H9 (cell line): ENCODE measurements around the gene CRYBG2. TPM values are rescaled to one million over a fixed set of nuclear protein-coding genes. Genes with fewer than 3 reads are reported as not detected.

ENCODE experiments used
- DNase-seq: peaks from one replicate; pipeline ENCODE4 v3.0.0-alpha.2; 2017
- H2AFZ ChIP-seq: one replicate; pipeline ENCODE4 v1.6.1; 2013; ENCODE audit warnings: mild to moderate bottlenecking, low read length, control low read depth, moderate library complexity
- H2AK5ac ChIP-seq: 2 replicates; pipeline ENCODE4 v1.6.1; 2013; ENCODE audit warnings: low read length, control low read depth, mixed read lengths; ENCODE audit not compliant: insufficient read length
- H2BK120ac ChIP-seq: one replicate; pipeline ENCODE4 v1.6.1; 2013; ENCODE audit warnings: low read depth, mild to moderate bottlenecking, low read length, control low read depth, inconsistent platforms; ENCODE audit not compliant: poor library complexity, severe bottlenecking
- H2BK12ac ChIP-seq: 2 replicates; pipeline ENCODE4 v1.6.1; 2013; ENCODE audit warnings: low read length, control low read depth, mixed read lengths, low read depth; ENCODE audit not compliant: insufficient read length
- H2BK15ac ChIP-seq: 2 replicates; pipeline ENCODE4 v1.6.1; 2013; ENCODE audit warnings: low read depth, low read length, control low read depth
- H2BK20ac ChIP-seq: one replicate; pipeline ENCODE4 v1.6.1; 2013; ENCODE audit warnings: low read depth, mild to moderate bottlenecking, low read length, control low read depth, inconsistent platforms; ENCODE audit not compliant: poor library complexity, severe bottlenecking
- H2BK5ac ChIP-seq: 2 replicates; pipeline ENCODE4 v1.6.1; 2013; ENCODE audit warnings: low read length, control low read depth, mixed read lengths; ENCODE audit not compliant: insufficient read length
- H3K14ac ChIP-seq: 2 replicates; pipeline ENCODE4 v1.6.1; 2013; ENCODE audit warnings: low read length, control low read depth; ENCODE audit not compliant: insufficient read depth
- H3K18ac ChIP-seq: 2 replicates; pipeline ENCODE4 v1.6.1; 2013; ENCODE audit warnings: low read depth, mild to moderate bottlenecking, mixed read lengths, low read length, control low read depth; ENCODE audit not compliant: insufficient read length
- H3K23ac ChIP-seq: 2 replicates; pipeline ENCODE4 v1.6.1; 2013; ENCODE audit warnings: low read length, control low read depth, mixed read lengths, low read depth; ENCODE audit not compliant: insufficient read length
- H3K23me2 ChIP-seq: 2 replicates; pipeline ENCODE4 v1.6.1; 2013; ENCODE audit warnings: low read depth, mild to moderate bottlenecking, mixed read lengths, low read length, control low read depth; ENCODE audit not compliant: insufficient read length, poor library complexity, severe bottlenecking
- H3K27ac ChIP-seq: 2 replicates; pipeline ENCODE4 v1.5.1; 2013; ENCODE audit warnings: low read length, control low read depth, mixed read lengths, low read depth; ENCODE audit not compliant: insufficient read length
- H3K27me3 ChIP-seq: 2 replicates; pipeline ENCODE4 v1.6.1; 2013; ENCODE audit warnings: low read length, control low read depth, inconsistent platforms; ENCODE audit not compliant: insufficient read depth
- H3K4ac ChIP-seq: 2 replicates; pipeline ENCODE4 v1.6.1; 2013; ENCODE audit warnings: low read depth, mild to moderate bottlenecking, control low read depth, inconsistent platforms, low read length, moderate library complexity
- H3K4me1 ChIP-seq: 2 replicates; pipeline ENCODE4 v1.6.1; 2013; ENCODE audit warnings: low read length, control low read depth, inconsistent platforms; ENCODE audit not compliant: insufficient read depth
- H3K4me2 ChIP-seq: 2 replicates; pipeline ENCODE4 v1.6.1; 2013; ENCODE audit warnings: low read length, control low read depth, mixed read lengths; ENCODE audit not compliant: insufficient read length, insufficient read depth
- H3K56ac ChIP-seq: 2 replicates; pipeline ENCODE4 v1.6.1; 2013; ENCODE audit warnings: low read depth, mild to moderate bottlenecking, mixed read lengths, low read length, control low read depth; ENCODE audit not compliant: insufficient read length
- H3K79me1 ChIP-seq: 2 replicates; pipeline ENCODE4 v1.6.1; 2013; ENCODE audit warnings: low read depth, mild to moderate bottlenecking, moderate library complexity, low read length, control low read depth, inconsistent platforms; ENCODE audit not compliant: insufficient read depth, poor library complexity, severe bottlenecking
- H3K79me2 ChIP-seq: 2 replicates; pipeline ENCODE4 v1.6.1; 2013; ENCODE audit warnings: low read length, control low read depth, inconsistent platforms; ENCODE audit not compliant: insufficient read depth
- H3K9ac ChIP-seq: 2 replicates; pipeline ENCODE4 v1.6.1; 2013; ENCODE audit warnings: low read length, control low read depth, mixed read lengths; ENCODE audit not compliant: insufficient read length; ENCODE audit errors: extremely low read depth
- H3K9me3 ChIP-seq: one replicate; pipeline ENCODE4 v1.6.1; 2013; ENCODE audit warnings: low read depth, low read length, inconsistent platforms; ENCODE audit not compliant: control insufficient read depth
- H3T11ph ChIP-seq: one replicate; pipeline ENCODE4 v1.6.1; 2013; ENCODE audit warnings: mild to moderate bottlenecking, low read length, control low read depth, inconsistent platforms
- H4K20me1 ChIP-seq: one replicate; pipeline ENCODE4 v1.6.1; 2013; ENCODE audit not compliant: control insufficient read depth, insufficient read length, insufficient read depth
- H4K5ac ChIP-seq: 2 replicates; pipeline ENCODE4 v1.6.1; 2013; ENCODE audit warnings: low read depth, mild to moderate bottlenecking, mixed read lengths, low read length, control low read depth; ENCODE audit not compliant: insufficient read length
- H4K8ac ChIP-seq: replicated peaks from 2 replicates; pipeline ENCODE4 v1.6.1; 2013; ENCODE audit warnings: low read length, control low read depth, mixed read lengths, low read depth; ENCODE audit not compliant: insufficient read length
- H4K91ac ChIP-seq: 2 replicates; pipeline ENCODE4 v1.6.1; 2013; ENCODE audit warnings: low read depth, mild to moderate bottlenecking, moderate library complexity, mixed read lengths, low read length, control low read depth; ENCODE audit not compliant: insufficient read length
- H3K27ac Mint-ChIP-seq, 3 experiments: 2 replicates in 2 of 3; 3 replicates in 1 of 3; pipeline ENCODE4 v1.8.0; 2020 to 2021; ENCODE audit warnings: mixed read lengths in 3 of 3, mild to moderate bottlenecking in 1 of 3, moderate library complexity in 1 of 3
- H3K27me3 Mint-ChIP-seq: 2 replicates; pipeline ENCODE4 v1.8.0; 2021; ENCODE audit warnings: low read depth, mild to moderate bottlenecking, moderate library complexity, mixed read lengths
- H3K36me3 Mint-ChIP-seq, 3 experiments: 2 replicates in 2 of 3; 3 replicates in 1 of 3; pipeline ENCODE4 v1.8.0; 2020 to 2021; ENCODE audit warnings: low read depth in 3 of 3, mixed read lengths in 3 of 3; ENCODE audit not compliant: insufficient read depth in 1 of 3
- H3K4me1 Mint-ChIP-seq, 2 experiments: 2 replicates each; pipeline ENCODE4 v1.8.0; 2020; ENCODE audit warnings: mixed read lengths in 2 of 2
- H3K4me3 Mint-ChIP-seq, 2 experiments: 2 replicates in 1 of 2; 3 replicates in 1 of 2; pipeline ENCODE4 v1.8.0; 2020 to 2021; ENCODE audit warnings: mild to moderate bottlenecking in 2 of 2, mixed read lengths in 2 of 2, moderate library complexity in 1 of 2
- H3K9me3 Mint-ChIP-seq, 2 experiments: 2 replicates in 1 of 2; 3 replicates in 1 of 2; pipeline ENCODE4 v1.8.0; 2020; ENCODE audit warnings: mild to moderate bottlenecking in 2 of 2, mixed read lengths in 2 of 2, moderate library complexity in 1 of 2
- CTCF ChIP-seq: fragments of 200-600 bp; sonication (generic); conservative IDR thresholded peaks from 3 replicates; pipeline ENCODE4 v1.8.0; 2021; ENCODE audit warnings: antibody characterized with exemption, mild to moderate bottlenecking
- WGBS: extraction: QIAGEN DNeasy Blood & Tissue Kit; methylation state at CpG from one replicate; pipeline ENCODE4 v1.1.7; 2013; ENCODE audit warnings: missing lambda C conversion rate, low lambda C conversion rate, mixed read lengths; ENCODE audit not compliant: insufficient read length; ENCODE audit errors: extremely low coverage; 5-methylcytosine and 5-hydroxymethylcytosine counted together
- total RNA-seq: library from RNA; stranded (reverse); gene quantifications from 2 replicates; pipeline ENCODE4 v1.2.1, GENCODE V29; 2021

The CRYBG2 gene
- total RNA-seq, 1 experiment from 2014 or later: 12.8 TPM

- Histone ChIP-seq H3K79me2 (no peaks in the 10 kb centered on the region), H3K14ac (no peak overlapping the region; the same call in 1 of the 2 replicates), H2AFZ (no peak overlapping the region), H3K27me3 (no peaks in the 10 kb centered on the region), H2BK15ac (no peak overlapping the region), H3K56ac (no peak overlapping the region), H4K91ac (no peak overlapping the region), H3K79me1 (no peaks in the 10 kb centered on the region), H3K9me3 (no peaks in the 10 kb centered on the region), H3K23me2 (peaks cover 4% of the 10 kb centered on the region), H3K9ac (no peak overlapping the region), H3K4ac (no peak overlapping the region), H4K20me1 (no peaks in the 10 kb centered on the region), H2BK120ac (no peak overlapping the region), H3K4me1 (no peaks in the 10 kb centered on the region; the same call in 1 of the 2 replicates), H4K8ac (no peak overlapping the region), H3T11ph (no peak overlapping the region), H3K4me2 (no peak overlapping the region), H3K18ac (no peak overlapping the region), H2BK20ac (no peak overlapping the region), H4K5ac (no peak overlapping the region), H2AK5ac (no peak overlapping the region), H2BK12ac (no peak overlapping the region), H2BK5ac (no peak overlapping the region), H3K27ac (no peak overlapping the region), H3K23ac (no peak overlapping the region)
- Mint-ChIP-seq H3K9me3 (no peaks in the 10 kb centered on the region), H3K27me3 (peaks cover 23% of the 10 kb centered on the region), H3K27ac (no peak overlapping the region), H3K4me3 (peak overlapping the region in 1 of 2 experiments; percentile 38; a peak in 1 of 5 replicates), H3K36me3 (peaks cover 0 to 2% (median 0%) of the 10 kb centered on the region in 3 experiments; a peak in 1 of 7 replicates), H3K4me1 (peaks cover 29 to 36% of the 10 kb centered on the region in 2 experiments)
- no peak for TF ChIP-seq CTCF
- WGBS: no CpG with 5 or more reads among the region's 4 CpGs
- peak; percentile 26 for DNase-seq
Measured at GRCh38 chr1:26337625-26338024, 16.3 kb downstream of the CRYBG2 start.
